Trophoblast cell (in vitro differentiated cells and primary cell): ENCODE results near the gene CERK.

Experiments
- DNase-seq, 2 donors: peaks; one replicate each; pipeline ENCODE4 v3.0.0-alpha.2; 2016
- H2AFZ ChIP-seq: 2 replicates; pipeline ENCODE4 v1.6.1; 2013; ENCODE audit warnings: low read length, moderate library complexity, mild to moderate bottlenecking; ENCODE audit not compliant: insufficient read depth, poor library complexity
- H2AK5ac ChIP-seq: 2 replicates; pipeline ENCODE4 v1.6.1; 2013; ENCODE audit warnings: mild to moderate bottlenecking, low read length
- H2BK120ac ChIP-seq: 2 replicates; pipeline ENCODE4 v1.6.1; 2013; ENCODE audit warnings: low read length, mild to moderate bottlenecking, moderate library complexity; ENCODE audit not compliant: insufficient read depth, poor library complexity
- H2BK12ac ChIP-seq: 2 replicates; pipeline ENCODE4 v1.6.1; 2013; ENCODE audit warnings: mild to moderate bottlenecking, low read length, moderate library complexity
- H2BK5ac ChIP-seq: 2 replicates; pipeline ENCODE4 v1.6.1; 2013; ENCODE audit warnings: low read length, low read depth, moderate library complexity, mild to moderate bottlenecking; ENCODE audit not compliant: poor library complexity
- H3K14ac ChIP-seq: 2 replicates; pipeline ENCODE4 v1.6.1; 2013; ENCODE audit warnings: mild to moderate bottlenecking, low read length
- H3K18ac ChIP-seq: 2 replicates; pipeline ENCODE4 v1.6.1; 2013; ENCODE audit warnings: mild to moderate bottlenecking, low read length
- H3K23ac ChIP-seq: 2 replicates; pipeline ENCODE4 v1.6.1; 2013; ENCODE audit warnings: low read length
- H3K27ac ChIP-seq: 2 replicates; pipeline ENCODE4 v1.5.1; 2013; ENCODE audit warnings: low read depth, mild to moderate bottlenecking, inconsistent platforms, low read length, moderate library complexity
- H3K27me3 ChIP-seq: 2 replicates; pipeline ENCODE4 v1.6.1; 2013; ENCODE audit warnings: inconsistent platforms, mild to moderate bottlenecking, low read length, moderate library complexity; ENCODE audit not compliant: insufficient read depth
- H3K36me3 ChIP-seq, 2 experiments: 1 replicate in 1 of 2; 2 replicates in 1 of 2; pipeline ENCODE4 v1.6.1; 2013; ENCODE audit warnings: low read length in 2 of 2, mild to moderate bottlenecking in 2 of 2, moderate library complexity in 1 of 2; ENCODE audit not compliant: insufficient read depth in 2 of 2, control insufficient read depth in 1 of 2
- H3K4ac ChIP-seq: 2 replicates; pipeline ENCODE4 v1.6.1; 2013; ENCODE audit warnings: low read depth, mild to moderate bottlenecking, low read length, moderate library complexity
- H3K4me1 ChIP-seq, 2 experiments: 1 replicate in 1 of 2; 2 replicates in 1 of 2; pipeline ENCODE4 v1.6.1; 2013; ENCODE audit warnings: low read length in 2 of 2, mild to moderate bottlenecking in 2 of 2, moderate library complexity in 1 of 2; ENCODE audit not compliant: insufficient read depth in 2 of 2, control insufficient read depth in 1 of 2
- H3K4me2 ChIP-seq: 2 replicates; pipeline ENCODE4 v1.6.1; 2013; ENCODE audit warnings: inconsistent platforms, mild to moderate bottlenecking, low read length, moderate library complexity
- H3K4me3 ChIP-seq: 2 replicates; pipeline ENCODE4 v1.5.1; 2013; ENCODE audit warnings: mild to moderate bottlenecking, low read depth, low read length, inconsistent platforms
- H3K79me1 ChIP-seq: one replicate; pipeline ENCODE4 v1.6.1; 2013; ENCODE audit warnings: low read length
- H3K79me2 ChIP-seq: 2 replicates; pipeline ENCODE4 v1.6.1; 2013; ENCODE audit warnings: low read length, mild to moderate bottlenecking; ENCODE audit not compliant: control insufficient read depth, insufficient read depth, poor library complexity
- H3K9ac ChIP-seq: 2 replicates; pipeline ENCODE4 v1.6.1; 2013; ENCODE audit warnings: mild to moderate bottlenecking, low read length
- H3K9me3 ChIP-seq: 2 replicates; pipeline ENCODE4 v1.6.1; 2013; ENCODE audit warnings: low read depth, mild to moderate bottlenecking, control low read depth, inconsistent platforms, low read length; ENCODE audit not compliant: insufficient read depth
- H4K12ac ChIP-seq: 2 replicates; pipeline ENCODE4 v1.6.1; 2013; ENCODE audit warnings: low read depth, mild to moderate bottlenecking, low read length, moderate library complexity
- H4K8ac ChIP-seq: 2 replicates; pipeline ENCODE4 v1.6.1; 2013; ENCODE audit warnings: low read depth, mild to moderate bottlenecking, low read length, moderate library complexity
- H4K91ac ChIP-seq: one replicate; pipeline ENCODE4 v1.6.1; 2013; ENCODE audit warnings: low read depth, mild to moderate bottlenecking, low read length, moderate library complexity
- WGBS: extraction: QIAGEN DNeasy Blood & Tissue Kit; methylation state at CpG from one replicate; pipeline ENCODE4 v1.1.7; 2013; ENCODE audit warnings: missing lambda C conversion rate; ENCODE audit not compliant: insufficient read length, insufficient coverage; ENCODE audit errors: extremely low coverage; 5-methylcytosine and 5-hydroxymethylcytosine counted together

The CERK gene

GRCh38 chr22:46675938-46676337, 62.1 kb downstream of the CERK start:
- no peak overlapping the region for H3K4me3 ChIP-seq
- H3K14ac ChIP-seq = no peak overlapping the region
- H3K9ac ChIP-seq = no peak overlapping the region
- H2AFZ ChIP-seq = no peak overlapping the region
- no peak overlapping the region for H4K8ac ChIP-seq
- no peak overlapping the region for H2BK5ac ChIP-seq
- no peak overlapping the region for H3K18ac ChIP-seq
- WGBS = no CpG with 5 or more reads among the region's 16 CpGs
- no peak overlapping the region for H3K23ac ChIP-seq
- no peak overlapping the region for H3K4ac ChIP-seq
- no peaks in the 10 kb centered on the region for H3K4me1 ChIP-seq
- no peak overlapping the region for H2AK5ac ChIP-seq
- no peak overlapping the region for H3K4me2 ChIP-seq
- no peaks in the 10 kb centered on the region for H3K79me2 ChIP-seq
- DNase-seq = no peak
- peaks cover 12 to 36% of the 10 kb centered on the region in 2 experiments for H3K36me3 ChIP-seq
- no peak overlapping the region for H2BK12ac ChIP-seq
- no peak overlapping the region for H2BK120ac ChIP-seq
- H3K79me1 ChIP-seq = no peaks in the 10 kb centered on the region
- no peak overlapping the region for H4K12ac ChIP-seq
- no peak overlapping the region for H3K27ac ChIP-seq
- no peaks in the 10 kb centered on the region for H3K9me3 ChIP-seq
- no peaks in the 10 kb centered on the region for H3K27me3 ChIP-seq
- H4K91ac ChIP-seq = no peak overlapping the region

GRCh38 chr22:46675479-46675878, 62.6 kb downstream of the CERK start:
- Histone ChIP-seq H2BK12ac (no peak overlapping the region), H2AFZ (no peak overlapping the region), H3K14ac (no peak overlapping the region), H3K79me1 (no peaks in the 10 kb centered on the region), H3K4me3 (no peak overlapping the region), H3K27me3 (no peaks in the 10 kb centered on the region), H3K79me2 (no peaks in the 10 kb centered on the region), H3K9me3 (no peaks in the 10 kb centered on the region), H2AK5ac (no peak overlapping the region), H3K36me3 (peaks cover 12 to 36% of the 10 kb centered on the region in 2 experiments), H3K4me1 (no peaks in the 10 kb centered on the region), H3K9ac (no peak overlapping the region), H3K23ac (no peak overlapping the region), H3K27ac (no peak overlapping the region), H3K18ac (no peak overlapping the region), H3K4ac (no peak overlapping the region), H2BK120ac (no peak overlapping the region), H4K91ac (no peak overlapping the region), H3K4me2 (no peak overlapping the region), H2BK5ac (no peak overlapping the region), H4K12ac (no peak overlapping the region), H4K8ac (no peak overlapping the region)
- no CpG with 5 or more reads among the region's 13 CpGs for WGBS
- DNase-seq = no peak

GRCh38 chr22:46674906-46675305, 63.1 kb downstream of the CERK start:
- Histone ChIP-seq H3K27me3 (no peaks in the 10 kb centered on the region), H3K79me2 (no peaks in the 10 kb centered on the region), H2BK120ac (no peak overlapping the region), H4K91ac (no peak overlapping the region), H3K79me1 (no peaks in the 10 kb centered on the region), H3K18ac (no peak overlapping the region), H3K4ac (no peak overlapping the region), H4K8ac (no peak overlapping the region), H3K14ac (no peak overlapping the region), H2AFZ (no peak overlapping the region), H3K23ac (no peak overlapping the region), H2AK5ac (no peak overlapping the region), H3K36me3 (peaks cover 13 to 36% of the 10 kb centered on the region in 2 experiments), H3K9me3 (no peaks in the 10 kb centered on the region), H3K9ac (no peak overlapping the region), H3K4me2 (no peak overlapping the region), H3K27ac (no peak overlapping the region), H3K4me1 (no peaks in the 10 kb centered on the region), H3K4me3 (no peak overlapping the region), H2BK12ac (no peak overlapping the region), H2BK5ac (no peak overlapping the region), H4K12ac (no peak overlapping the region)
- DNase-seq = no peak
- no CpG with 5 or more reads among the region's 11 CpGs for WGBS

GRCh38 chr22:46674367-46674781, 63.7 kb downstream of the CERK start:
- Histone ChIP-seq H3K79me1 (no peaks in the 10 kb centered on the region), H3K4me3 (no peak overlapping the region), H3K36me3 (peaks cover 14 to 36% of the 10 kb centered on the region in 2 experiments), H4K91ac (no peak overlapping the region), H3K4me2 (no peak overlapping the region), H3K27ac (no peak overlapping the region), H3K14ac (no peak overlapping the region), H3K18ac (no peak overlapping the region), H2BK5ac (no peak overlapping the region), H3K9me3 (no peaks in the 10 kb centered on the region), H3K79me2 (no peaks in the 10 kb centered on the region), H2AFZ (no peak overlapping the region), H2BK12ac (no peak overlapping the region), H3K23ac (no peak overlapping the region), H3K4ac (no peak overlapping the region), H2AK5ac (no peak overlapping the region), H3K4me1 (no peaks in the 10 kb centered on the region), H4K12ac (no peak overlapping the region), H3K9ac (no peak overlapping the region), H3K27me3 (no peaks in the 10 kb centered on the region), H4K8ac (no peak overlapping the region), H2BK120ac (no peak overlapping the region)
- WGBS = no CpG with 5 or more reads among the region's 19 CpGs
- peak in 1 of 2 donors; percentile 10 for DNase-seq
